HCT116 (cell line): Measurements from ENCODE around the gene ORMDL3.

Experiments
- CTCF ChIP-seq, 3 experiments: fragments of 200-600 bp in 1 of 3; sonication (generic) in 1 of 3; IDR thresholded peaks in 2 of 3; conservative IDR thresholded peaks in 1 of 3; 2 replicates each; pipeline ENCODE4 v1.5.1; 2012 to 2017; ENCODE audit warnings: low read depth in 2 of 3, low read length in 2 of 3, antibody characterized with exemption in 1 of 3, borderline replicate concordance in 1 of 3, control low read depth in 1 of 3, mild to moderate bottlenecking in 1 of 3, mixed read lengths in 1 of 3, mixed run types in 1 of 3, moderate library complexity in 1 of 3; ENCODE audit not compliant: insufficient read depth in 1 of 3
- EGR1 ChIP-seq: IDR thresholded peaks from 2 replicates; pipeline ENCODE4 v1.6.1; 2012; ENCODE audit warnings: low read depth
- EZH2 ChIP-seq: fragments of 200-600 bp; sonication (generic); IDR thresholded peaks from 2 replicates; pipeline ENCODE4 v1.6.1; 2017; ENCODE audit warnings: antibody characterized with exemption, mixed run types
- EZH2phosphoT487 ChIP-seq: fragments of 200-600 bp; IDR thresholded peaks from 2 replicates; pipeline ENCODE4 v1.6.1; 2018; ENCODE audit warnings: antibody characterized with exemption, borderline replicate concordance
- JUND ChIP-seq: IDR thresholded peaks from 2 replicates; pipeline ENCODE4 v1.6.1; 2012
- MAX ChIP-seq: IDR thresholded peaks from 2 replicates; pipeline ENCODE4 v1.6.1; 2012
- POLR2A ChIP-seq: IDR thresholded peaks from 2 replicates; pipeline ENCODE4 v1.7.0; 2011; ENCODE audit warnings: borderline replicate concordance; ENCODE audit not compliant: insufficient read depth, insufficient read length; ENCODE audit errors: extremely low read depth
- POLR2AphosphoS5 ChIP-seq: IDR thresholded peaks from 2 replicates; pipeline ENCODE4 v1.6.1; 2011; ENCODE audit warnings: mild to moderate bottlenecking, low read depth, low read length, moderate library complexity
- REST ChIP-seq: IDR thresholded peaks from 2 replicates; pipeline ENCODE4 v1.6.1; 2012; ENCODE audit warnings: low read depth
- SIN3A ChIP-seq: IDR thresholded peaks from 2 replicates; pipeline ENCODE4 v1.6.1; 2012; ENCODE audit warnings: low read depth
- TCF7L2 ChIP-seq: IDR thresholded peaks from 2 replicates; pipeline ENCODE4 v1.7.0; 2011; ENCODE audit warnings: borderline replicate concordance, inconsistent platforms; ENCODE audit not compliant: insufficient read depth, insufficient read length; ENCODE audit errors: extremely low read depth
- ZBTB33 ChIP-seq: IDR thresholded peaks from 2 replicates; pipeline ENCODE4 v1.6.1; 2011; ENCODE audit warnings: mild to moderate bottlenecking, low read length, moderate library complexity; ENCODE audit not compliant: insufficient replicate concordance; ENCODE audit errors: extremely low read depth
- ZNF274 ChIP-seq: fragments of 200-500 bp; sonication (Bioruptor generic); IDR thresholded peaks from 2 replicates; pipeline ENCODE4 v1.6.1; 2014; ENCODE audit warnings: mild to moderate bottlenecking, low read depth, low read length, inconsistent platforms

GRCh38 chr17:39955726-39956225 lies 28.4 kb upstream of the ORMDL3 start:
- TF ChIP-seq CTCF (IDR thresholded peaks at IDR 0.05 in 2 of 3, conservative IDR thresholded peaks at IDR 0.05 in 1 of 3; ENCODE audit: borderline replicate concordance in 1 of 3, insufficient read depth in 1 of 3, low read depth in 2 of 3, low read length in 2 of 3) = no peak
- TF ChIP-seq JUND = no peak
- no peak for TF ChIP-seq EGR1
- TF ChIP-seq EZH2 = no peak
- no peak for TF ChIP-seq EZH2phosphoT487
- TF ChIP-seq POLR2AphosphoS5 = no peak
- no peak for TF ChIP-seq MAX
- no peak for TF ChIP-seq SIN3A
- TF ChIP-seq POLR2A = no peak
- TF ChIP-seq ZNF274 = no peak
- no peak for TF ChIP-seq TCF7L2
- no peak for TF ChIP-seq ZBTB33
- TF ChIP-seq REST = no peak
